ENCODE data around the gene BABAM2.

GRCh38 chr2:28357055-28357454 lies 466.5 kb downstream of the BABAM2 start:
- TF ChIP-seq, protein P1, sequence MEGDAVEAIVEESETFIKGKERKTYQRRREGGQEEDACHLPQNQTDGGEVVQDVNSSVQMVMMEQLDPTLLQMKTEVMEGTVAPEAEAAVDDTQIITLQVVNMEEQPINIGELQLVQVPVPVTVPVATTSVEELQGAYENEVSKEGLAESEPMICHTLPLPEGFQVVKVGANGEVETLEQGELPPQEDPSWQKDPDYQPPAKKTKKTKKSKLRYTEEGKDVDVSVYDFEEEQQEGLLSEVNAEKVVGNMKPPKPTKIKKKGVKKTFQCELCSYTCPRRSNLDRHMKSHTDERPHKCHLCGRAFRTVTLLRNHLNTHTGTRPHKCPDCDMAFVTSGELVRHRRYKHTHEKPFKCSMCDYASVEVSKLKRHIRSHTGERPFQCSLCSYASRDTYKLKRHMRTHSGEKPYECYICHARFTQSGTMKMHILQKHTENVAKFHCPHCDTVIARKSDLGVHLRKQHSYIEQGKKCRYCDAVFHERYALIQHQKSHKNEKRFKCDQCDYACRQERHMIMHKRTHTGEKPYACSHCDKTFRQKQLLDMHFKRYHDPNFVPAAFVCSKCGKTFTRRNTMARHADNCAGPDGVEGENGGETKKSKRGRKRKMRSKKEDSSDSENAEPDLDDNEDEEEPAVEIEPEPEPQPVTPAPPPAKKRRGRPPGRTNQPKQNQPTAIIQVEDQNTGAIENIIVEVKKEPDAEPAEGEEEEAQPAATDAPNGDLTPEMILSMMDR (IDR thresholded peaks at IDR 0.05) = no peak
- TF ChIP-seq POLR2AphosphoS5 (IDR thresholded peaks at IDR 0.05; ENCODE audit: insufficient read depth in 1 of 2, low read depth in 1 of 2) (no peak), POLR2A (IDR thresholded peaks at IDR 0.05) (no peak)

Data from vagina (tissue), 2 donors.